Inferior parietal cortex (tissue), 1 donor: ENCODE measurements around the gene INHBC.
"Not testable (repeated sequence)": the region's sequence is repeated elsewhere in the genome, so short reads cannot be mapped to it uniquely, and the experiment has no call there.

Experiments
- DNase-seq: peaks from one replicate; pipeline ENCODE4 v3.0.0-alpha.2; 2016; ENCODE audit errors: extremely low spot score

Gene INHBC, protein sequence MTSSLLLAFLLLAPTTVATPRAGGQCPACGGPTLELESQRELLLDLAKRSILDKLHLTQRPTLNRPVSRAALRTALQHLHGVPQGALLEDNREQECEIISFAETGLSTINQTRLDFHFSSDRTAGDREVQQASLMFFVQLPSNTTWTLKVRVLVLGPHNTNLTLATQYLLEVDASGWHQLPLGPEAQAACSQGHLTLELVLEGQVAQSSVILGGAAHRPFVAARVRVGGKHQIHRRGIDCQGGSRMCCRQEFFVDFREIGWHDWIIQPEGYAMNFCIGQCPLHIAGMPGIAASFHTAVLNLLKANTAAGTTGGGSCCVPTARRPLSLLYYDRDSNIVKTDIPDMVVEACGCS

DNA sequence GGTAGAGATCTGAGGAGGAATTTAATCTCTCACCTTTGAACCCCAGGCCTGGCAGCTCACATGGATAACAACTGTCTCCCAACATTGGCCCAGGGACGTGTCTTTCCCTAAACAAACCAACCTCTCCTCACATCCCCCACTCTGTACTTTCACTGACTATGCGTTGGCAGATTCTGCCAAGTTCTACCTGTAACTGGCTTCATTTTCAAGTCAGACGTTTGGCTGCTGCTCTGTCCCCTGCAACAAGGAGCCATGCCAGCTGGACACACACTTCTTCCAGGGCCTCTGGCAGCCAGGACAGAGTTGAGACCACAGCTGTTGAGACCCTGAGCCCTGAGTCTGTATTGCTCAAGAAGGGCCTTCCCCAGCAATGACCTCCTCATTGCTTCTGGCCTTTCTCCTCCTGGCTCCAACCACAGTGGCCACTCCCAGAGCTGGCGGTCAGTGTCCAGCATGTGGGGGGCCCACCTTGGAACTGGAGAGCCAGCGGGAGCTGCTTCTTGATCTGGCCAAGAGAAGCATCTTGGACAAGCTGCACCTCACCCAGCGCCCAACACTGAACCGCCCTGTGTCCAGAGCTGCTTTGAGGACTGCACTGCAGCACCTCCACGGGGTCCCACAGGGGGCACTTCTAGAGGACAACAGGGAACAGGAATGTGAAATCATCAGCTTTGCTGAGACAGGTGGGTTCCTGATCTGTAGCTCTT, at the start of gene INHBC:
Gene INHBC, plus strand, starts transcription at position 268 of the 707 bp plus-strand sequence. Its CDS starts 103 bp downstream, at position 371.
- DNase-seq = no peak

DNA sequence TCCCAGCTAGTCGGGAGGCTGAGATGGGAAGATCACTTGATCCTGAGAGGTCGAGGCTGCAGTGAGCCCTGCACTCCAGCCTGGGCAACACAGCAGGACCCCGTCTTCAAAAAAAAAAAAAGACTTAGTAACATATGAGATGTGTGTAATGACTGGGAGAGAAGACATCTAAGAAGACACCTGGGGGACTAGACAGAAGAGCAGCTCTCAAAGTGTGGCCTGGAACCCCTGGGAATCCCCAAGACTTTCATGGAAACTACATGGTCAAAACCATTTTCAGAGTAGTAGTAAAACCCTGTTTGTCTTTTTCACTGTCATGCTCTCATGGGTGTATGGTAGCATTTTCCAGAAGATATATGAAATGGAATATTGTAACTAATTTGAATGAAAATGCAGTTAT, 49.0 kb upstream of the INHBC start:
- DNase-seq = no peak

DNA sequence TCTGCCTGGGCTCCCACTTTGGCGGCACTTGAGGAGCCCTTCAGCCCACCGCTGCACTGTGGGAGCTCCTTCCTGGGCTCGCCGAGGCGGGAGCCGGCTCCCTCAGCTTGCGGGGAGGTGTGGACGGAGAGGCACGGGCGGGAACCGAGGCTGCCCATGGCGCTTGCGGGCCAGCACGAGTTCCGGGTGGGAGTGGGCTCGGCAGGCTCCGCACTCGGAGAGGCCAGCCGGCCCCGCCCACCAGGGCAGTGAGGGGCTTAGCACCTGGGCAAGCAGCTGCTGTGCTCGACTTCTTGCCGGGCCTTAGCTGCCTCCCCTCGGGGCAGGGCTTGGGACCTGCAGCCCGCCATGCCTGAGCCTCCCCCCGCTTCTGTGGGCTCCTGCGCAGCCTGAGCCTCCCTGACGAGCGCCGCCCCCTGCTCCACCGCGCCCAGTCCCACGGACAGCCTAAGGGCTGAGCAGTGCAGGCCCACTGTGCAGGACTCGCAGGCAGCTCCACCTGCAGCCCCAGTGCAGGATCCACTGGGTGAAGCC, 48.3 kb upstream of the INHBC start:
- DNase-seq = no peak

DNA sequence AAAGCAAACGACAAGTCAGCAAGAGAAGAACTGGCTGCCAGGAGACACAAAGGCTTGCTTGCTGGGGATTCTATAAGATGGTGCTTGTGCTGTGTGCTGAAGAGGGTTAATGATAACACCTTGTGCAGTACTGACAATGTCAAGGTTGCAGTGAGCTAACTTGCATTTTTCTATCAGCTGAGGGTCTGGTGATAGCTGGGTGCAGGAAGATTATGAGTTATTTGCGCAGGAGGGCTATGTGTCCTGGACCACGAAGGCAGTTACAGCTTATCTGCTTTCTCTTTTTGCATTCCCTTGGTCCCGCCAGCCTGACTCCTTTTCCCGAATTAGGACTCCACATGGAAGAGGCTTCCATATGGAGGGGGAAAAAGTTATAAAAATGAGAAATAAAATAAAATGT, 46.2 kb upstream of the INHBC start:
- no peak for DNase-seq

DNA sequence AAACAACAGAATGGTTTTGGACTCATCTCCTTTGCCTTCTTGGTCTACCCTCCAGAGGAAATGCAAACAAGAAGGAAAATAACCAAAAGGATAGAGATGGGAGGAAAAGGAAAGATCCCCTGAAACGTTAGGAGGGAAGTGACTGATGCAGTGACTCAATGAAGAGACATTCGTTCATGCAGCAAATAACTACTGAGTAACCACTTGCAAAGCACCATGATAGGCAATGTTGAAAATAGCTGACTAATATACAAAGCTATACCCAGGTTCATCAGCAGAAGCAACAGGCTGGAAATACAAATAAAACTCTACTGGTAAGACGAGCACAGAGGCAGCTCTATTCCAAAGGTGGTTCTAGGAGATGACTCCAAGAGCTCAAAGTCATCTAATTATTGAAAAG, 45.6 kb upstream of the INHBC start:
- no peak for DNase-seq

DNA sequence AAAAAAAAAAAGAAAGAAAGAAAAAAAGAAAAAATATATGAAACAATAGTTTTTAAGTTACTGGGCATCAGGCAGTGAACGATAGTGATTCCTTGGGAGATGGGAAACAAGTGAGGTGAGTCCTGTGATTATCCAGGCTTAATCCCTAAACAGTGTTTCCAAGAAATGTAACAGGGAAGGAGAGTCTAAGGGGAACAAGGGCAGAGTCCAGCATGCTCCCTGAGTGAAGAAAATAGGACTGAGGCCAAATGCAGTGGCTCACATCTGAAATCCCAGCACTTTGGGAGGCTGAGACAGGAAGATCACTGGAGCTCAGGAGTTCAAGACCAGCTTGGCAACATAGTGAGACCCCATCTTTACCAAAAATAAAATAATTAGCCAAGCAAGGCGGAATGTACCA, 44.4 kb upstream of the INHBC start:
- no peak for DNase-seq

DNA sequence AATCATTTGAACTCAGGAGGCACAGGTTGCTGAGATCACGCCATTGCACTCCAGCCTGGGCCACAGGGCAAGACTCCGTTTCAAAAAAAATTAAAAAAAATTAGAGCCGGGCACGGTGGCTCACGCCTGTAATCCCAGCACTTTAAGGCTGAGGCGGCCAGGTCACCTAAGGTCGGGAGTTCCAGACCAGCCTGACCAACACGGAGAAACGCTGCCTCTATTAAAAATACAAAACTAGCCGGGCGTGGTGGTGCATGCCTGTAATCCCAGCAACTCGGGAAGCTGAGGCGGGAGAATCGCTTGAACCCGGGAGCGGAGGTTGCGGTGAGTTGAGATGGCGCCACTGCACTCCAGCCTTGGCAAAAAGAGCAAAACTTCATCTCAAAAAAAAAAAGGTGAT, 39.5 kb upstream of the INHBC start:
- no peak for DNase-seq

DNA sequence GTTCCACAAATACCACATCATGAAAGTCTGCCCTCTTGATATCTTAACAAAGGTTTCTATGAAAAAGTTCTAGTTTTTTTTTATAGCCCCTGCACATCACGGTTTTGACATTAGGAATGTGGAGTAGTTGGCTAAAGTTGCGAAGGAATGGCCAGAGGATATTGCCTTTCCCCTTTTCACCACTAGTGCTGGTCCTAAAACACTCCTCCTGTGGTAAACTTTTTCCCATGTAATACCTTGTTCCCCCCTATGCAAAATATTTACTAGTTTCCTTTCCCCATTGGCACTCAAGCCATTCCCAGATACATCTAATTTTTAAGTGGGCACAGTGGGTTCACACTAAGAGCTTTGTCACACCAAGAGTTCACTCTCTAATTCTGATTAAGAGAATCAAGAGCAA, 37.1 kb upstream of the INHBC start:
- no peak for DNase-seq

DNA sequence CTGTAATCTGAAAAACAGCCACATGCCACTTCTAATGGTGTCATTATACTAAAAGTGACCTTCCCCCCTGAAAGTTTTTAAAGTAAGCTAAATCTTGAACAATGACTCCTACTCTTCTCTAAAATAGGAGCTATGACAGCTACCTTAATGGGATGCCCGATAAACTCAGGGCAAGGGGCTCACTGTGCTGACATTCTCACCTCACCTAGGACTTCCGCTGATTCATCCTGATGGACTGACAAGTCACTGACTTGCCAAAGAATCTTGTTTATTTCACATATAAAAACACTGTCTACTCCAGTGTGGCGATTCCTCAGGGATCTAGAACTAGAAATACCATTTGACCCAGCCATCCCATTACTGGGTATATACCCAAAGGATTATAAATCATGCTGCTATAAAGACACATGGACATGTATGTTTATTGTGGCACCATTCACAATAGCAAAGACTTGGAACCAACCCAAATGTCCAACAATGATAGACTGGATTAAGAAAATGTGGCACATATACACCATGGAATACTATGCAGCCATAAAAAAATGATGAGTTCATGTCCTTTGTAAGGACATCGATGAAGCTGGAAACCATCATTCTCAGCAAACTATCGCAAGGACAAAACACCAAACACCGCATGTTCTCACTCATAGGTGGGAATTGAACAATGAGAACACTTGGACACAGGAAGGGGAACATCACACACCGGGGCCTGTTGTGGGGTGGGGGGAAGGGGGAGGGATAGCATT, 34.7 kb upstream of the INHBC start:
- not testable (repeated sequence) for DNase-seq

DNA sequence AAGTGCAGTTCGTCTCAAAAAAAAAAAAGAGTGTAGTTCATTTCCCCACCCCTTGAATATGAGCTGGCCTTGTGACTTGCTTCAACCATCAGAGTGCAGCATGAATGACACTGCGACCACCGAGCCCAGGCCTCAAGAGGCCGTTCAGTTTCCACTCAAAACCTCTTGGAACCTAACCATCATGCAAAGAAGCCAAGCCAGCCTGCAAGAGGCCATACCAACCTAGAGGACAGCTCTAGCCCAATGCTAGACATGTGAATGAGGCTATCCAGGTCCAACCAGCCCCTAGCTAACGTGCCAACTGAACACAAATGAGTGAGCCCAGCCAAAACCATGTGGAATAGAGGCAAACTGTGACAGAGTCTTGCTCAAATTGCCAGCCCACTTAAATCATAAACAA, 33.4 kb upstream of the INHBC start:
- no peak for DNase-seq

DNA sequence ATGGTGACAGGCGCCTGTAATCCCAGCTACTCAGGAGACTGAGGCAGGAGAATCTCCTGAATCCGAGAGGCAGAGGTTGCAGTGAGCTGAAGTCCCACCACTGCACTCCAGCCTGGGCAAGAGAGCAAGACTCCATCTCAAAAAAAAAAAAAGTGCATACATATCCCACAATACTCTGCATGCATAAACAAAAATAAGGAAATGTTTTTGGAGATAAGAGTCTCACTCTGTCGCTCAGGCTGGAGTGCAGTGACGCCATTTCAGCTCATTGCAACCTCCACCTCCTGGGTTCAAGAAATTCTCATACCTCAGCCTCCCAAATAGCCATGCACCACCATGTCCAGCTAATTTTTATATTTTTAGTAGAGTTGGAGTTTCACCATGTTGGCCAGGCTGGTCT, 32.4 kb upstream of the INHBC start:
- DNase-seq = not testable (repeated sequence)

DNA sequence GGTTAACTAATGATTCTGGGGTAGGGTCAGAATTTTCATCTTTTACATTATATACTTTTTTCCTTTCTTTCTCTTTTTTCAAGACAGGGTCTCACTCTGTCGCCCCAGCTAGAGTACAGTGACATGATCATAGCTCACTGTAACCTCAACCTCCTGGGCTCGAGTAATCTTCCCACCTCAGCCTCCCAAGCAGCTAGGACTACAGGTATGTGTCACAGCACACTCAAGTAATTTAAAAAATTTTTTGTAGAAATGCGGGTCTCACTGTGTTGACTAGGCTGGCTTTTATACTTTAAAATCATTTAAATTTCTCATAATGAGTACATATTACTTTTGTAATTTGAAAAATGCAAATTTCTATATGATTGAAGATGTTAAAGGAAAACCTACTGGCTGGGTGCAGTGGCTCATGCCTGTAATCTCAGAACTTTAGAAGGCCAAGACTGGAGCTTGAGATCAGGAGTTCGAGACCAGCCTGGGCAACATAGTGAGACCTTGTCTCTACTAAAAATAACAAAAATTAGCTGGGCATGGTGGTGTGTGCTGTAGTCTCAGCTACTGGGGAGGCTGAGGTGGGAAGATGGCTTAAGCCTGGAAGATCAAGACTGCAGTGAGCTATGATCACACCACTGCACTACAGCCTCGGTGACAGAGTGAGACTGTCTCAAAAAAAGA, 29.5 kb upstream of the INHBC start:
- no peak for DNase-seq

DNA sequence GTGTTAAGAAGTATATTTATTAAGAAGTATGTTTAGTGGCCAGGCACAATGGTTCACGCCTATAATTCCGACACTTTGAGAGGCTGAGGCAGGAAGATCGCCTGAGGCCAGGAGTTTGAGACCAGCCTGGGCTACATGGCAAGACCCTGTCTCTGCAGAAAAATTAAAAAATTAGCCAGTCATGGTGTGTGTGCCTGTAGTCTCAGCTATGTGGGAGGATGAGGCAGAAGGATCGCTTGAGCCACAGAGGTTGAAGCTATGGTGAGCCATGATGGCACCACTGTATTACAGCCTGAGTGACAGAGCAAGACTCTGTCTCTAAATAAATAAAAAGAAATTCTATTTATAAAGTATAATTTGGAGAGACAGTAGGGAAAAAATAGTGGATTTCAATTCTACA, 24.1 kb upstream of the INHBC start:
- no peak for DNase-seq

DNA sequence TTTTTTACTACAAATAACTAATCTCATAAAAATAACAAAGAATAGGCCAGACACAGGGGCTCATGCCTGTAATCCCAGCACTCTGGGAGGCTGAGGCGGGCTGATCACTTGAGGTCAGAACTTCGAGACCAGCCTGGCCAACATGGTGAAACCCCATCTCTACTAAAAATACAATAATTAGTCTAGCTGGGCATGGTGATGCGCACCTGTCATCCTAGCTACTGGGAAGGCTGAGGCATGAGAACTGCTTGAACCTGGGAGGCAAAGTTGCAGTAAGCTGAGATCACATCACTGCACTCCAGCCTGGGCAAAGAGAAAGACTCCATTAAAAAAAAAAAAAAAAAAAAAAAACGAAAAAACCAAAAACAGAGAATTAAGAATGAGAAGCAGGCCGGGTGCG, 20.4 kb upstream of the INHBC start:
- DNase-seq = not testable (repeated sequence)

DNA sequence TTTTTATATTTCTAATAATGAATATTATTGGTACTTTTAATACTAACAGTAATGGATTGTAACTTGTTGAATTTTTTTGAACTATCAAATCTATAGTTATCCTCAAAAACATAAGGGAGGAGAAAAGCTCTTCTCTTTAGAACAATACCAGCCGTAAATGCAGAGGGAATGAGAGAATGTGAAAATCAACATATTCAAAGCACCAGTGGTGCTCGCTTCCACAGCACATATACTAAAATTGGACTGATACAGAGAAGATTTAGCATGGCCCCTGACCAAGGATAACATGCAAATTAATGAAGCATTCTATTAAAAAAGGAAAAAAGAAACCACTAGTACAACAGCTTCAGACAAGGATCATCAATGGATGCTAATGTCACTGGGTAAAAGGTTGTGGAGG, 19.5 kb upstream of the INHBC start:
- DNase-seq = no peak

DNA sequence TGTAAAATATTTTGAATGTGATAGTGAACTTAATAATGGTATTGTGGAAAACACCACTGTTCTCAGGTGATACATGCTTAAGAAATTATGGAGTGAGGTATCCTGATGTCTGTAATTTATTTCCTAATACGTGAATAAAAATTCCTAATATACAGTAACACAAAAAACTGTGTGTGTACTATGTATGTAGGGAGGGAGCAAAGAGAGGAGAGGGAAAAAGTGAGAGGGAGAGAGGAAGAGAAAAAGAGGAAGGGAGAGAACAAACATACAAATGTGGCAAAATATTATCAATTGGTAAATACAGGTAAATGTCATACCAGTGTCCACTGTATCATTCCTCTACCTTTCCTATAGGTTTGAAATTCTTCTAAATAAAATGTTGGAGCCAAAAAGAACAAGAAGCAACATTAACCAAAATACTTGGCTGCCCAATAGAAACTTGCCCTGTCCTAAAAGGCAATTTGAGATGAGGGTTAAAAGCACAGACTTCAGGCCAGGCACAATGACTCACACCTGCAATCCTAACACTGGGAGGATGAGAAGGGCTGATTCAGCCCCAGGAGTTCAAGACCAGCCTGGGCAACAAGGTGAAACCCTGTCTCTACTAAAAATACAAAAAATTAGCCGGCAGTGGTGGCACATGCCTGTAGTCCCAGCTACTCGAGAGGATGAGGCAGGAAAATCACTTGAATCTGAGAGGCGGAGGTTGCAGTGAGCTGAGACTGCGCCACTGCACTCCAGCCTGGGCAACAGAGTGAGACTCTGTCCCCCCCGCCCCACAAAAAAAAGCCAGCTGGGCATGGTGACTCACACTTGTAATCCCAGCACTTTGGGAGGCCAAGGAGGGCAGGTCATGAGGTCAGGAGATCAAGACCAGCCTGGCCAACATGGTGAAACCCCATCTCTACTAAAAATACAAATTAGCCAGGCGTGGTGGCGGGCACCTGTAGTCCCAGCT, 18.3 kb upstream of the INHBC start:
- no peak for DNase-seq

DNA sequence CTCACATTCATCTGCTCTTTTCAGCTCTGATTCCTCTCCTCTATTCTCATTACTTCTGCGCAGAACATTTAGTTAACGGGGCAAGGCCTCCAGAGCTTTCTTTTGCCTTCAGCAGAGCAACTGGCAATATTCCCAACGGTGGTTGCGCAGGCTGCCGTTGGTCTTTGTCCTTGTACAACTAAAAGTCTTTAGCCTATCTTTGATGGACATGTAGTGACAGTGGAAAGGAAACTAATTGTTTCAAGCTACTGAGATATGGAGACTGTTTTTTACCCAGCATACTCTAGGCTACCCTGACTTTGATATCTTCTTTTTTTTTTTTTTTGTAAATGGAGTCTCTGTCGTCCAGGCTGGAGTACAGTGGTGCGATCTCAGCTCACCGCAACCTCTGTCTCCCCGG, 16.3 kb upstream of the INHBC start:
- no peak for DNase-seq

DNA sequence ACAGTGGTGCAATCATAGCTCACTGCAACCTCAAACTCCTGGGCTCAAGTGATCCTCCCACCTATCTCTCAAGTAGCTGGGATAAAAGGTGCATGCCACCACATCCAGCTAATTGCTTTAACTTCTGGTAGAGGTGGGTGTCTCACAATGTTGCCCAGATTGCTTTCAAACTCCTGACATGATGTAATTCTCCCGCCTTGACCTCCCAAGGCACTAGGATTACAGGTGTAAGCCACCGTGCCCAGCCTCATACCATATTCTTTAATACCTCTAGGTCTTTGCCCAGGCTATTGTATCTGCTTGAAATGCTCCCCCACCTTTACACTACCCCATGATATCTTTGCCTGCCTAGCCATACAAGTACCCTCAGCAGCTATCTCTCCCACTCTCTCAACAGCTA, 15.1 kb upstream of the INHBC start:
- DNase-seq = no peak

DNA sequence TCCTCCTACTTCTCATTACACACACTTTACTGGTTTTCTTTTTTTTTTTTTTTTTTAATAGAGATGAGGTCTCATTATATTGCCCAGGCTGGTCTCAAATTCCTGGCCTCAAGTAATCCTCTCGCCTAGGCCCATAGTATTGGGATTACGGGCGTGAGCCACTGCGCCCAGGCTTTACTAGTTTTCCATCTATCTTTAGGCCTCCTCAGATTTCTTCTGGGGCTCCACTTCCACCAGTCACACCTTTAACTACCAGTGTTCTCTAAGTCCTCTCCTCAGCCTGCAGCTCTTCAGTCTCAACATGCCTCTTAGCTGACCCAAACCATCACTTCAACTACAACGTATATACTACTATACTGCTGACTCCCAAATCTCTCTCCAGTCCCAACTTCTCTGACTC, 14.1 kb upstream of the INHBC start:
- DNase-seq = no peak

DNA sequence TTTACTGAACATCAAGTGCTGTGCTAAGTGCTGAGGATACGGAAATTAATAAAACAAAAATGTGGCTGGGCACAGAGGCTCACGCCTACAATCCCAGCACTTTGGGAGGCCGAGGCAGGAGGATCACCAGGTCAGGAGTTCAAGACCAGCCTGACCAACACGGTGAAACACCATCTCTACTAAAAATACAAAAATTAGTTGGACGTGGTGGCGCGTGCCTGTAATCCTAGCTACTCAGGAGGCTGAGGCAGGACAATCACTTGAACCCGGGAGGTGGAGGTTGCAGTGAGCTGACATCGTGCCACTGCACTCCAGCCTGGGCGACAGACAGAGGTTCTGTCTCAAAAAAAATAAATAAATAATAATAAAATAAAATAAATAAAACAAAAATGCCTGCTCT, 7.6 kb upstream of the INHBC start:
- DNase-seq = not testable (repeated sequence)

DNA sequence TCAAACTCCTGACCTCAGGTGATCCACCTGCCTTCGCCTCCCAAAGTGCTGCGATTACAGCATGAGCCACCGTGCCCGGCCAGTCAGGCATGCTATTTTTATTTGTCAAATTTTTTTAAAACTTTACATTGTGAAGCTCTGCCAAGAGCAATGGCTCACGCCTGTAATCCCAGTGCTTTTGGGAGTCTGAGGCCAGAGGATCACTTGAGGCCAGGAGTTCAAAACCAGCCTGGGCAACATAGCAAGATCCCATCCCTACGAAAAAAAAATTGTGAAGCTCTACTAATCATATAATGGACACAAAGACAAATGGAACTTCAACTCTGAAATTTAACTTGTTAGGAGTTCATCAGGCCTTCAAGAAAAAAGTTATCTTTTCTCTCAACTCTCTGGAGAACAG, 5.6 kb upstream of the INHBC start:
- DNase-seq = no peak
